Measurements from ENCODE around the gene EPB41L4B.
A peak's percentile ranks its signal among the peaks of the same experiment; 100 is the strongest.

EPB41L4B gene

DNA sequence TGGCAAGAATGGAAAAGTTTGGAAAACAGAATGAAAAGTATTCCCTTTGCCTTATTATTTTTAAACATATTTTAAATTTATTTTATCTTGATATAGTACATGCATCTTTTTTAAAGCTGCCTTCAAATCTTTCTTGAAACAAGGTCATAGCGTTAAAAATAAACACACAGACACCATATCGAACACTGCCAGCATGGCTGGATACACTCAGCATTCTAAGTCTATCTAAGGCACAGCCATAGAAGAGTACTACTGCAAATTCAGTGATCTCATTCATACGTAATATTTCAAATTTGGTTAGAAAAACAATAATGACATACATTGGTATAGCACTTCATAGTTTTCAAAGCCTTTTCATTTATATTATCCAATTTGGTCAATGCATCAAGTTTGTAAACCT is 57.5 kb downstream of the EPB41L4B start:
- no peak for DNase-seq (ENCODE audit: low read depth)
- TF ChIP-seq, protein P1, sequence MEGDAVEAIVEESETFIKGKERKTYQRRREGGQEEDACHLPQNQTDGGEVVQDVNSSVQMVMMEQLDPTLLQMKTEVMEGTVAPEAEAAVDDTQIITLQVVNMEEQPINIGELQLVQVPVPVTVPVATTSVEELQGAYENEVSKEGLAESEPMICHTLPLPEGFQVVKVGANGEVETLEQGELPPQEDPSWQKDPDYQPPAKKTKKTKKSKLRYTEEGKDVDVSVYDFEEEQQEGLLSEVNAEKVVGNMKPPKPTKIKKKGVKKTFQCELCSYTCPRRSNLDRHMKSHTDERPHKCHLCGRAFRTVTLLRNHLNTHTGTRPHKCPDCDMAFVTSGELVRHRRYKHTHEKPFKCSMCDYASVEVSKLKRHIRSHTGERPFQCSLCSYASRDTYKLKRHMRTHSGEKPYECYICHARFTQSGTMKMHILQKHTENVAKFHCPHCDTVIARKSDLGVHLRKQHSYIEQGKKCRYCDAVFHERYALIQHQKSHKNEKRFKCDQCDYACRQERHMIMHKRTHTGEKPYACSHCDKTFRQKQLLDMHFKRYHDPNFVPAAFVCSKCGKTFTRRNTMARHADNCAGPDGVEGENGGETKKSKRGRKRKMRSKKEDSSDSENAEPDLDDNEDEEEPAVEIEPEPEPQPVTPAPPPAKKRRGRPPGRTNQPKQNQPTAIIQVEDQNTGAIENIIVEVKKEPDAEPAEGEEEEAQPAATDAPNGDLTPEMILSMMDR (IDR thresholded peaks at IDR 0.05; ENCODE audit: low read depth, low read length, missing control alignments): no peak
- in situ Hi-C loops (cut with HindIII; ENCODE audit: low sequenced_read_pairs): no loop called here

GRCh38 chr9:109258481-109259302 is 62.2 kb downstream of the EPB41L4B start:
- DNase-seq (ENCODE audit: low read depth): no peak
- no peak overlapping the region for H3K4me3 ChIP-seq (ENCODE audit: low read depth, low read length)
- TF ChIP-seq, protein P1 (IDR thresholded peaks at IDR 0.05; ENCODE audit: low read depth, low read length, missing control alignments): no peak
- in situ Hi-C loops (cut with HindIII; ENCODE audit: low sequenced_read_pairs): no loop called here

More for the DNA sequence above, 57.5 kb downstream of the EPB41L4B start:
- no peak overlapping the region for H3K4me3 ChIP-seq (ENCODE audit: low read depth, low read length)

- in situ Hi-C loops (cut with HindIII; ENCODE audit: low sequenced_read_pairs): no loop called here
- no peak overlapping the region for H3K4me3 ChIP-seq (ENCODE audit: low read depth, low read length)
- DNase-seq (ENCODE audit: low read depth): peak; percentile 79
- TF ChIP-seq, protein P1 (IDR thresholded peaks at IDR 0.05; ENCODE audit: low read depth, low read length, missing control alignments): no peak
Measured at GRCh38 chr9:109256336-109256735, 64.5 kb downstream of the EPB41L4B start.

DNA sequence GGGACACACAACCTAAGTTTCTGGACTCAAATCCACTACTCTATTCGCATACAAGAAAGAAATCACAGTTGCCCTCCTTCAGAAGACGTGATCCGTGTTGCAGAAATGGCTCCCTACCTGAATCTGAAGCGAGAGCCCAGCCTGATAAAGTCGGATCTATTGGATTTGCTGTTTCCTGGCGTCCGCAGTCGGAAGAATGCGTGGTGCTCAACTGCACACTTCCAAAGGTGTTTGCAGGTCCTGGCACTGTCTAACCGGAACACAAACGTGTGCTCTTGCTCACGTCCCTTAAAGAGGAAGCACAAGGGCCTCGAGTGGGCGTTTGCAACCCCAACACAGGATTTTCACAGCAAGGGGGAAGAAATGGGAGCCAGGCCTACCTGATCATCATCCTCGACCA is 65.5 kb downstream of the EPB41L4B start:
- H3K4me3 ChIP-seq (ENCODE audit: low read depth, low read length): no peak overlapping the region
- TF ChIP-seq, protein P1 (IDR thresholded peaks at IDR 0.05; ENCODE audit: low read depth, low read length, missing control alignments): no peak
- no peak for DNase-seq (ENCODE audit: low read depth)
- in situ Hi-C loops (cut with HindIII; ENCODE audit: low sequenced_read_pairs): no loop called here

GRCh38 chr9:109254317-109254716 is 66.5 kb downstream of the EPB41L4B start:
- in situ Hi-C loops (cut with HindIII; ENCODE audit: low sequenced_read_pairs): no loop called here
- no peak overlapping the region for H3K4me3 ChIP-seq (ENCODE audit: low read depth, low read length)
- no peak for DNase-seq (ENCODE audit: low read depth)
- TF ChIP-seq, protein P1 (IDR thresholded peaks at IDR 0.05; ENCODE audit: low read depth, low read length, missing control alignments): no peak

GRCh38 chr9:109253637-109254284 is 67.1 kb downstream of the EPB41L4B start:
- TF ChIP-seq, protein P1 (IDR thresholded peaks at IDR 0.05; ENCODE audit: low read depth, low read length, missing control alignments): no peak
- in situ Hi-C loops (cut with HindIII; ENCODE audit: low sequenced_read_pairs): no loop called here
- no peak overlapping the region for H3K4me3 ChIP-seq (ENCODE audit: low read depth, low read length)
- DNase-seq (ENCODE audit: low read depth): peak; percentile 45

All from astrocyte of the cerebellum (primary cell).